K562 (cell line): ENCODE results near the gene POLR3GL. TPM values are rescaled to one million over a fixed set of nuclear protein-coding genes. Genes with fewer than 3 reads are reported as not detected.
A peak's percentile ranks its signal among the peaks of the same experiment; 100 is the strongest.

Experiments used
- CAMTA2 ChIP-seq: fragments of 250-450 bp; sonication (Bioruptor Pico); conservative IDR thresholded peaks from 2 replicates; pipeline ENCODE4 v1.5.1; 2022
- CTBP1 ChIP-seq: fragments of 450-650 bp; IDR thresholded peaks from 2 replicates; pipeline ENCODE4 v1.6.1; 2016; ENCODE audit warnings: borderline replicate concordance
- EZH2 ChIP-seq: IDR thresholded peaks from 2 replicates; pipeline ENCODE4 v1.6.1; 2012; ENCODE audit warnings: low read depth, mild to moderate bottlenecking, inconsistent platforms, low read length, borderline replicate concordance
- HLTF ChIP-seq: fragments of 450-650 bp; IDR thresholded peaks from 2 replicates; pipeline ENCODE4 v1.6.1; 2016
- RBBP5 ChIP-seq: fragments of 200-600 bp; sonication (generic); IDR thresholded peaks from 2 replicates; pipeline ENCODE4 v1.6.1; 2012; ENCODE audit warnings: borderline replicate concordance, mild to moderate bottlenecking, low read length, control low read depth, inconsistent platforms; ENCODE audit not compliant: insufficient read depth, poor library complexity, severe bottlenecking
- ZFX ChIP-seq: sonication (generic); formaldehyde crosslinking; IDR thresholded peaks from 2 replicates; pipeline ENCODE4 v1.8.0; 2022; ENCODE audit warnings: mild to moderate bottlenecking, missing genetic modification reagents, moderate library complexity
- ZNF79 ChIP-seq: fragments of 250-450 bp; sonication (Bioruptor Pico); IDR thresholded peaks from 2 replicates; pipeline ENCODE4 v1.4.0; 2020; ENCODE audit warnings: low read depth, mild to moderate bottlenecking, moderate library complexity
- polyA plus RNA-seq, 8 experiments: library from polyadenylated mRNA; depleted of rRNA in 4 of 8; stranded (reverse) in 5 of 8; unstranded in 3 of 8; fragments of >200 nt; fragmentation: Nextera tagmentation in 2 of 8; fragmentation: Illumina TruSeq in 1 of 8; extraction: Ambion mirVana in 2 of 8; extraction: Trizol in 1 of 8; gene quantifications; 2 replicates each; pipeline versions ENCODE4 v1.2.1 to v1.2.3, GENCODE V29; 2011 to 2014; ENCODE audit warnings: inconsistent platforms in 1 of 8, missing spikeins in 1 of 8
- total RNA-seq, 7 experiments: library from RNA; depleted of rRNA in 6 of 7; stranded (reverse); fragments of >200 nt in 6 of 7; fragmentation: Illumina TruSeq in 2 of 7; extraction: Trizol in 2 of 7; gene quantifications; 2 replicates each; pipeline versions ENCODE4 v1.2.1 to v1.2.3, GENCODE V29; 2011 to 2021; ENCODE audit warnings: low replicate concordance in 1 of 7
- TF ChIP-seq, protein P1 (sequence below), 2 experiments: fragments of 450-650 bp; IDR thresholded peaks; 2 replicates each; pipeline ENCODE4 v1.6.1; 2016; ENCODE audit warnings: mild to moderate bottlenecking in 2 of 2, borderline replicate concordance in 1 of 2, low read depth in 1 of 2, moderate library complexity in 1 of 2
- TF ChIP-seq, protein P2 (sequence below): fragments of 450-650 bp; IDR thresholded peaks from 2 replicates; pipeline ENCODE4 v1.6.1; 2017; ENCODE audit warnings: antibody characterized with exemption
- TF ChIP-seq, protein P3 (sequence below): fragments of 250-450 bp; sonication (Bioruptor Pico); IDR thresholded peaks from 2 replicates; pipeline ENCODE4 v1.4.0; 2020; ENCODE audit warnings: mild to moderate bottlenecking, moderate library complexity
- TF ChIP-seq, protein P4 (sequence below), 2 experiments: IDR thresholded peaks; 2 replicates each; pipeline ENCODE4 v1.6.1; 2012; ENCODE audit warnings: improper control_type of control experiment in 2 of 2, low read depth in 2 of 2, low read length in 2 of 2, borderline replicate concordance in 1 of 2

POLR3GL gene
- total and polyA plus RNA-seq, 9 of the 15 experiments (the other 6 are each of a cell fraction or from before 2014, with no cell fraction given) = 14.6 to 48.4 (median 38.2) TPM

DNA sequence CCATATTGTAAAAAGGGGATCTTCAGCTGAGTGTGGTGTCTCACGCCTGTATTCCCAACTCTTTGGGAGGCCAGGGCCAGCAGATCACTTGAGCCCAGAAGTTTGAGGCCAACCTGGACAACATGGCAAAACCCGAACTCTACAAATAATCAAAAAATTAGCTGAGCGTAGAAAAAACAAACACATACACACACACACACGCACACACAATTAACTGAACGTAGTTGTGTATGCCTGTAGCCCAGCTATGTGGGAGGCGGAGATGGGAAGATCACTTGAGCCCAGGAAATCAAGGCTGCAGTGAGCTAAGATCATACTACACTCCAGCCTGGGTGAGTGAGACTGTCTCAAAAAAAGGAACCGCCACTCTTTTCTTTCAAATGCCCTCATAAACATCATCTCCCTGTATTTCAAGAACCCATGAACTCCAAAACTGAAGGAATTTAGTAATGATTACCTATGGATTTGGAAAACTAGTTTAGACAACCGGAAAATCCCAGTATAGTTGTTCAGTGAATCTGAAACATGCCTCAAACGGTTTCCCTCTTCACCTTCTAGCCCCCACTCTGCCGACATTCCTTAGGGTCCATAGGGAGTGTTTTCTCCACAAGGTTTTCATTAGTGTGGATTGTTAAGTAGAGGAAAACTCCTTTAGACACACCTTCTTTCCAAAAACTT is 27.4 kb downstream of the POLR3GL start (continued):
- TF ChIP-seq, protein P1, sequence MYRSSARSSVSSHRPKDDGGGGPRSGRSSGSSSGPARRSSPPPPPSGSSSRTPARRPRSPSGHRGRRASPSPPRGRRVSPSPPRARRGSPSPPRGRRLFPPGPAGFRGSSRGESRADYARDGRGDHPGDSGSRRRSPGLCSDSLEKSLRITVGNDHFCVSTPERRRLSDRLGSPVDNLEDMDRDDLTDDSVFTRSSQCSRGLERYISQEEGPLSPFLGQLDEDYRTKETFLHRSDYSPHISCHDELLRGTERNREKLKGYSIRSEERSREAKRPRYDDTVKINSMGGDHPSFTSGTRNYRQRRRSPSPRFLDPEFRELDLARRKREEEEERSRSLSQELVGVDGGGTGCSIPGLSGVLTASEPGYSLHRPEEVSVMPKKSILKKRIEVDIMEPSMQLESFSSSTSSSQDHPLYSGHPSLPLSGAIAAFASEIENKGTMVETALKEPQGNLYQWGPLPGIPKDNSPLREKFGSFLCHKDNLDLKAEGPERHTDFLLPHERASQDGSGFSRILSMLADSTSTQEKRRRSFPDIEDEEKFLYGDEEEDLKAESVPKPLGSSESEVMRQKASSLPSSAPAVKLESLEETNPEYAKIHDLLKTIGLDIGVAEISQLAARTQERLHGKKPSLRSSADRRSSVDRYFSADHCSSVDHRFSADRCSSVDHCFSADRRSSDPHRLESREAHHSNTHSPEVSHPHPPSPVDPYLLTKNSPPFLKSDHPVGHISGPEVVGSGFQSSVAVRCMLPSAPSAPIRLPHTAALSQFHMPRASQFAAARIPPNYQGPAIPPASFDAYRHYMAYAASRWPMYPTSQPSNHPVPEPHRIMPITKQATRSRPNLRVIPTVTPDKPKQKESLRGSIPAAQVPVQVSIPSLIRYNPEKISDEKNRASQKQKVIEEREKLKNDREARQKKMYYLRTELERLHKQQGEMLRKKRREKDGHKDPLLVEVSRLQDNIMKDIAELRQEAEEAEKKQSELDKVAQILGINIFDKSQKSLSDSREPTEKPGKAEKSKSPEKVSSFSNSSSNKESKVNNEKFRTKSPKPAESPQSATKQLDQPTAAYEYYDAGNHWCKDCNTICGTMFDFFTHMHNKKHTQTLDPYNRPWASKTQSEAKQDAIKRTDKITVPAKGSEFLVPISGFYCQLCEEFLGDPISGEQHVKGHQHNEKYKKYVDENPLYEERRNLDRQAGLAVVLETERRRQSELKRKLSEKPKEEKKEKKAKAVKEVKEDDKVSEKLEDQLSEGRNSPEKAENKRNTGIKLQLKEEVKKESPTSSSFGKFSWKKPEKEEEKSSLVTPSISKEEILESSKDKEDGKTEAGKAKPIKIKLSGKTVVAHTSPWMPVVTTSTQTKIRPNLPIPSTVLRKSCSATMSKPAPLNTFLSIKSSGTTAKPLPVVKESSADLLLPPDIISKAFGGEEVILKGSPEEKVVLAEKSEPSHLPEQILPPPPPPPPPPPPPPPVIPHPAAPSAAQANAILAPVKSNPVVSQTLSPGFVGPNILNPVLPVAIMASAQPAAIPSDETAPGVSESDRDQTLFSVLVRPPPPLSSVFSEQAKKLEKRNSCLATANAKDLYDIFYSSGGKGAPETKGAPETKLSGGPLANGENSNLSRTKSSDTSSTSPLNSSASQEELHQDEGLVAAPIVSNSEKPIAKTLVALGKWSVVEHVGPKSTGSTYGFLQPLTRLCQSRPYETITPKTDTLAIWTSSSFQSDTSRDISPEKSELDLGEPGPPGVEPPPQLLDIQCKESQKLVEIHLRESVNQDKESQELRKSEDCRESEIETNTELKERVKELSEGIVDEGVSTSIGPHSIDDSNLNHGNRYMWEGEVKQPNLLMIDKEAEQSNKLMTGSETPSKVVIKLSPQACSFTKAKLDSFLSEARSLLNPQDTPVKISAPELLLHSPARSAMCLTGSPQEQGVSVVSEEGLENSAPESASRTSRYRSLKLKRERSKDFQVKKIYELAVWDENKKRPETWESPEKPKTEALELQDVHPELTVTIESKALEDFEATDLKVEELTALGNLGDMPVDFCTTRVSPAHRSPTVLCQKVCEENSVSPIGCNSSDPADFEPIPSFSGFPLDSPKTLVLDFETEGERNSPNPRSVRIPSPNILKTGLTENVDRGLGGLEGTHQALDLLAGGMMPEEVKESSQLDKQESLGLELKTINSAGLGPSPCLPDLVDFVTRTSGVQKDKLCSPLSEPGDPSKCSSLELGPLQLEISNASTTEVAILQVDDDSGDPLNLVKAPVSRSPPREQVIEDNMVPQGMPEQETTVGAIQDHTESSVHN (IDR thresholded peaks at IDR 0.05; ENCODE audit: borderline replicate concordance in 1 of 2, low read depth in 1 of 2) = no peak
- TF ChIP-seq RBBP5 (no peak), CAMTA2 (CRISPR knock-in tag) (peak; percentile 89; the same call in 1 of the 2 replicates), ZNF79 (0 out of 2 replicates have a peak, but pooled peaks have one; percentile 4), CTBP1 (0 out of 2 replicates have a peak, but pooled peaks have one; percentile 12), HLTF (0 out of 2 replicates have a peak, but pooled peaks have one; percentile 8), ZFX (CRISPR knock-in tag) (no peak), EZH2 (no peak)
- TF ChIP-seq, protein P2, sequence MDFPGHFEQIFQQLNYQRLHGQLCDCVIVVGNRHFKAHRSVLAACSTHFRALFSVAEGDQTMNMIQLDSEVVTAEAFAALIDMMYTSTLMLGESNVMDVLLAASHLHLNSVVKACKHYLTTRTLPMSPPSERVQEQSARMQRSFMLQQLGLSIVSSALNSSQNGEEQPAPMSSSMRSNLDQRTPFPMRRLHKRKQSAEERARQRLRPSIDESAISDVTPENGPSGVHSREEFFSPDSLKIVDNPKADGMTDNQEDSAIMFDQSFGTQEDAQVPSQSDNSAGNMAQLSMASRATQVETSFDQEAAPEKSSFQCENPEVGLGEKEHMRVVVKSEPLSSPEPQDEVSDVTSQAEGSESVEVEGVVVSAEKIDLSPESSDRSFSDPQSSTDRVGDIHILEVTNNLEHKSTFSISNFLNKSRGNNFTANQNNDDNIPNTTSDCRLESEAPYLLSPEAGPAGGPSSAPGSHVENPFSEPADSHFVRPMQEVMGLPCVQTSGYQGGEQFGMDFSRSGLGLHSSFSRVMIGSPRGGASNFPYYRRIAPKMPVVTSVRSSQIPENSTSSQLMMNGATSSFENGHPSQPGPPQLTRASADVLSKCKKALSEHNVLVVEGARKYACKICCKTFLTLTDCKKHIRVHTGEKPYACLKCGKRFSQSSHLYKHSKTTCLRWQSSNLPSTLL = no peak
- TF ChIP-seq, protein P3, sequence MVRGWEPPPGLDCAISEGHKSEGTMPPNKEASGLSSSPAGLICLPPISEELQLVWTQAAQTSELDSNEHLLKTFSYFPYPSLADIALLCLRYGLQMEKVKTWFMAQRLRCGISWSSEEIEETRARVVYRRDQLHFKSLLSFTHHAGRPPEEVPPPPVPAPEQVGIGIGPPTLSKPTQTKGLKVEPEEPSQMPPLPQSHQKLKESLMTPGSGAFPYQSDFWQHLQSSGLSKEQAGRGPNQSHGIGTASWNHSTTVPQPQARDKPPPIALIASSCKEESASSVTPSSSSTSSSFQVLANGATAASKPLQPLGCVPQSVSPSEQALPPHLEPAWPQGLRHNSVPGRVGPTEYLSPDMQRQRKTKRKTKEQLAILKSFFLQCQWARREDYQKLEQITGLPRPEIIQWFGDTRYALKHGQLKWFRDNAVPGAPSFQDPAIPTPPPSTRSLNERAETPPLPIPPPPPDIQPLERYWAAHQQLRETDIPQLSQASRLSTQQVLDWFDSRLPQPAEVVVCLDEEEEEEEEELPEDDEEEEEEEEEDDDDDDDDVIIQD (CRISPR knock-in tag) = no peak
- TF ChIP-seq, protein P4, sequence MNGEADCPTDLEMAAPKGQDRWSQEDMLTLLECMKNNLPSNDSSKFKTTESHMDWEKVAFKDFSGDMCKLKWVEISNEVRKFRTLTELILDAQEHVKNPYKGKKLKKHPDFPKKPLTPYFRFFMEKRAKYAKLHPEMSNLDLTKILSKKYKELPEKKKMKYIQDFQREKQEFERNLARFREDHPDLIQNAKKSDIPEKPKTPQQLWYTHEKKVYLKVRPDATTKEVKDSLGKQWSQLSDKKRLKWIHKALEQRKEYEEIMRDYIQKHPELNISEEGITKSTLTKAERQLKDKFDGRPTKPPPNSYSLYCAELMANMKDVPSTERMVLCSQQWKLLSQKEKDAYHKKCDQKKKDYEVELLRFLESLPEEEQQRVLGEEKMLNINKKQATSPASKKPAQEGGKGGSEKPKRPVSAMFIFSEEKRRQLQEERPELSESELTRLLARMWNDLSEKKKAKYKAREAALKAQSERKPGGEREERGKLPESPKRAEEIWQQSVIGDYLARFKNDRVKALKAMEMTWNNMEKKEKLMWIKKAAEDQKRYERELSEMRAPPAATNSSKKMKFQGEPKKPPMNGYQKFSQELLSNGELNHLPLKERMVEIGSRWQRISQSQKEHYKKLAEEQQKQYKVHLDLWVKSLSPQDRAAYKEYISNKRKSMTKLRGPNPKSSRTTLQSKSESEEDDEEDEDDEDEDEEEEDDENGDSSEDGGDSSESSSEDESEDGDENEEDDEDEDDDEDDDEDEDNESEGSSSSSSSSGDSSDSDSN (IDR thresholded peaks at IDR 0.05; ENCODE audit: borderline replicate concordance in 1 of 2, low read depth in 2 of 2, low read length in 2 of 2) = no peak
